GM19438 (cell line): ENCODE measurements around the gene RPL19.
"Not testable (repeated sequence)": the region's sequence is repeated elsewhere in the genome, so short reads cannot be mapped to it uniquely, and the experiment has no call there.

Experiments
- ATAC-seq: cut with Tn5 transposase; IDR thresholded peaks from one replicate; pipeline ENCODE4 v1.9.1; 2021; ENCODE audit warnings: low read depth; ENCODE audit not compliant: unreplicated experiment

The RPL19 gene

GRCh38 chr17:39239640-39240314 lies 39.7 kb downstream of the RPL19 start:
- ATAC-seq, result no peak

- no peak for ATAC-seq
Measured at GRCh38 chr17:39240631-39241030, 40.5 kb downstream of the RPL19 start.

DNA sequence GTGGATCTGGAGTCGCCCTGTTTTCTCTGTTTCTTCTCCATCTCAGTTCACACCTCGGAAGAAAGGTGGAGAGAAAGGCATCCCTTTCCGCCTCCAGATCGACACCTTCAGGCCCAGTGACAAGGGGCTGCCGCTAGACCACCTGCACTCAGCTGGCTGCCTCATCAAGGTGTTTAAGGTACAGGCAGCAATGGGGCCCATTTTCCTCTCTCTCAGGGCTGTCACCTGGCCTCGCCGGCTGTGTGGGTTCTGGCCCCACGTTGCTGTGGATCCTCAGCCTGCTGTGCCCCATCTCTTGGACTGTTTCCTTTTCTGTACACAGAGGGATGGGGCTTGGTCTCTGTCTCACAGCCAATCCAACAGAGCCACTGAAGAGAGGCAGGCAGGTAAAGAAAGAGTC lies 43.1 kb downstream of the RPL19 start:
- no peak for ATAC-seq

- ATAC-seq, result no peak
Measured at GRCh38 chr17:39244016-39244599, 44.0 kb downstream of the RPL19 start.

GRCh38 chr17:39244600-39245570 lies 44.8 kb downstream of the RPL19 start:
- peak; percentile 60 for ATAC-seq

- ATAC-seq, result no peak
Measured at GRCh38 chr17:39246274-39246673, 46.2 kb downstream of the RPL19 start.

- ATAC-seq, result not testable (repeated sequence)
Measured at GRCh38 chr17:39250076-39250475, 50.0 kb downstream of the RPL19 start.

DNA sequence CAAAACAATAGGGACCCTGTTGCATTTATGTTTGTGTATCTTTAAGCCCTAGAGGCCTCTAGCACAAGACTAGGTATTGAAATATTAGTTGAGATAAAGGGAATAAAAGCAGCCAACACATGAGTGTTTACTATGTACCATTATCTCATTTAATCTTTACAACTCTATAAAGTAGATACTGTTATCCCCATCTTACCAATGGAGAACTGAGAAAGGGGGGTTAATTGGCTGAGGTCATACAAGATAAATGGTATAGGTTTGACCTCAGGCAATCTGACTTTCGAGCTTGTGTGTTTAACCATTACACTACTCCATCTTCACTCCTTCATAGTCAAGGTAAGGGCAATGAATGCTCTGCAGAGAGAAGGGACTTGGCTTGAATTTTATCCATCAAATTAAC lies 51.9 kb downstream of the RPL19 start:
- no peak for ATAC-seq

DNA sequence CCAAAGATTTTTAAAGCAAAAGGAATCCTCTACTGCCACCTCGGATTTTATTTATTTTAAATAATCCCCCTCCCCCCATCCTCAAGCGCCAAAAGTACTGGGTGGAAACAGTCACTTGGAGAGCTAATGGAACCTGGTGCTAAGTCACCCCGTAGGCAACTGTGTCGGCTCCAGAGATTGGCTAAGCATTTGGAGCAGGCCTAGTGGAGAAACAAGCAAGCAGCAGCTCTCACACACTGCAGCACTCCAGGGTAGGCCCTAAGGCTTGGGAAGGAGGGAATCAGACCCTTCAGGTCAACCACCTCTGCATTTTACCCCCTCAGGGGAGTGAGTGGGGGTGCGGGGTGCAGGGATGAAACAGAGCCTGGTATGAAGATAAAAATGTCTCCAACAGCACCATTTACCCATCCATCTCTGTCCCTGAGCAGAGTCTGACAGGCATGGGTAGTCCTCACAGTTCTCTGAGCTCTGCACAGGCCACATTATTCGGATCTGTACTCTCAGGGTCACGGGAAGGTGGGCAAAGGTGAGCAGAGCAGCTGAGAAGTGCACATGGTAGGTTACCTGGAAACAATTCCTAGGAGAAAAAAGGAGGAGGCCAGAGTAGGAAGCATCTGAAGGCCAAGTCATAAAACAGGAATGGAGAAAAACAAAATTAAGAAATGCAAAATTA lies 52.8 kb downstream of the RPL19 start:
- ATAC-seq, result no peak
